IMR-90 (cell line): Measurements from ENCODE around the gene ZNF625. TPM values are rescaled to one million over a fixed set of nuclear protein-coding genes. Genes with fewer than 3 reads are reported as not detected.

Experiments used
- ATAC-seq: fragments of 200-7000 bp; cut with Tn5 transposase; 2 replicates; pipeline ENCODE4 v1.9.1; 2020; ENCODE audit warnings: low read depth, mild to moderate bottlenecking, moderate library complexity
- BruUV-seq: library from RNA; stranded (reverse); fragments of 400-500 nt; replicated peaks from 2 replicates; lab custom pipeline; 2021; lab: Mats Ljungman, UMichigan
- CTCF ChIA-PET: fragments of 300-600 bp; formaldehyde crosslinking; extraction: SDS; loops from one replicate; lab custom pipeline; 2021; ENCODE audit warnings: antibody characterized with exemption; lab: Yijun Ruan, JAX
- POLR2A ChIA-PET: fragments of 300-600 bp; sonication (Branson Sonifier 250); formaldehyde crosslinking; loops from one replicate; lab custom pipeline; 2022; ENCODE audit warnings: antibody characterized with exemption; ENCODE audit not compliant: unreplicated experiment; lab: Charles Lee
- DNase-seq: peaks from one replicate; pipeline ENCODE4 v3.0.0; 2013
- H2AFZ ChIP-seq: replicated peaks from 2 replicates; pipeline ENCODE3; 2013; ENCODE audit warnings: low read length, mild to moderate bottlenecking; ENCODE audit not compliant: poor library complexity
- H2AK5ac ChIP-seq: 2 replicates; pipeline ENCODE4 v1.6.1; 2013; ENCODE audit warnings: low read depth, low read length, inconsistent platforms
- H2AK9ac ChIP-seq: replicated peaks from 2 replicates; pipeline ENCODE3; 2013; ENCODE audit warnings: mild to moderate bottlenecking, low read depth, low read length, moderate library complexity; ENCODE audit not compliant: poor library complexity
- H2BK120ac ChIP-seq: 2 replicates; pipeline ENCODE4 v1.6.1; 2013; ENCODE audit warnings: low read depth, low read length, inconsistent platforms
- H2BK15ac ChIP-seq: 3 replicates; pipeline ENCODE4 v1.6.1; 2013; ENCODE audit warnings: low read depth, low read length, inconsistent platforms
- H2BK20ac ChIP-seq: 2 replicates; pipeline ENCODE4 v1.6.1; 2013; ENCODE audit warnings: low read depth, mild to moderate bottlenecking, inconsistent platforms, low read length, moderate library complexity
- H2BK5ac ChIP-seq: 2 replicates; pipeline ENCODE4 v1.6.1; 2013; ENCODE audit warnings: mild to moderate bottlenecking, low read depth, low read length, inconsistent platforms; ENCODE audit not compliant: poor library complexity, severe bottlenecking
- H3K14ac ChIP-seq: replicated peaks from 2 replicates; pipeline ENCODE4 v1.6.1; 2013; ENCODE audit warnings: low read depth, low read length, inconsistent platforms
- H3K18ac ChIP-seq: 2 replicates; pipeline ENCODE4 v1.6.1; 2013; ENCODE audit warnings: low read depth, low read length, control low read depth
- H3K23ac ChIP-seq: 2 replicates; pipeline ENCODE4 v1.6.1; 2013; ENCODE audit warnings: low read depth, low read length, inconsistent platforms
- H3K27ac ChIP-seq: 2 replicates; pipeline ENCODE4 v1.5.1; 2013; ENCODE audit warnings: mild to moderate bottlenecking, control low read depth, low read length; ENCODE audit not compliant: insufficient read depth
- H3K27me3 ChIP-seq: 2 replicates; pipeline ENCODE4 v1.6.1; 2013; ENCODE audit warnings: low read length; ENCODE audit not compliant: control insufficient read depth, insufficient read depth
- H3K36me3 ChIP-seq: 2 replicates; pipeline ENCODE4 v1.6.1; 2013; ENCODE audit warnings: low read length, mixed read lengths; ENCODE audit not compliant: control insufficient read depth, insufficient read depth
- H3K4ac ChIP-seq: 2 replicates; pipeline ENCODE4 v1.6.1; 2013; ENCODE audit warnings: low read depth, low read length, inconsistent platforms
- H3K4me1 ChIP-seq: 2 replicates; pipeline ENCODE4 v1.6.1; 2013; ENCODE audit warnings: low read length, mixed read lengths; ENCODE audit not compliant: control insufficient read depth, insufficient read depth
- H3K4me2 ChIP-seq: 2 replicates; pipeline ENCODE4 v1.6.1; 2013; ENCODE audit warnings: low read depth, mild to moderate bottlenecking, control low read depth, low read length, moderate library complexity
- H3K4me3 ChIP-seq: 2 replicates; pipeline ENCODE4 v1.5.1; 2013; ENCODE audit warnings: low read depth, mild to moderate bottlenecking, control low read depth, low read length, moderate library complexity; ENCODE audit not compliant: insufficient read depth
- H3K56ac ChIP-seq: 2 replicates; pipeline ENCODE4 v1.6.1; 2013; ENCODE audit warnings: low read length, inconsistent platforms; ENCODE audit not compliant: insufficient read depth; ENCODE audit errors: extremely low read depth
- H3K79me1 ChIP-seq, 2 experiments: 2 replicates each; pipeline ENCODE4 v1.6.1; 2013; ENCODE audit warnings: low read length in 2 of 2, inconsistent platforms in 1 of 2, low read depth in 1 of 2
- H3K9ac ChIP-seq: 2 replicates; pipeline ENCODE4 v1.6.1; 2013; ENCODE audit warnings: low read depth, low read length, control low read depth
- H3K9me1 ChIP-seq: 2 replicates; pipeline ENCODE4 v1.6.1; 2013; ENCODE audit warnings: low read length, inconsistent platforms; ENCODE audit not compliant: insufficient read depth
- H3K9me3 ChIP-seq: 2 replicates; pipeline ENCODE4 v1.6.1; 2013; ENCODE audit warnings: low read length; ENCODE audit not compliant: control insufficient read depth, insufficient read depth
- H4K20me1 ChIP-seq: 2 replicates; pipeline ENCODE4 v1.6.1; 2013; ENCODE audit warnings: low read length, inconsistent platforms; ENCODE audit not compliant: insufficient read depth
- H4K5ac ChIP-seq: 2 replicates; pipeline ENCODE4 v1.6.1; 2013; ENCODE audit warnings: mild to moderate bottlenecking, low read depth, low read length, control low read depth
- H4K8ac ChIP-seq, 2 experiments: 2 replicates each; pipeline ENCODE4 v1.6.1; 2013; ENCODE audit warnings: low read depth in 2 of 2, low read length in 2 of 2, control low read depth in 1 of 2, inconsistent platforms in 1 of 2
- H4K91ac ChIP-seq: 2 replicates; pipeline ENCODE4 v1.6.1; 2013; ENCODE audit warnings: low read depth, low read length, inconsistent platforms; ENCODE audit not compliant: insufficient read depth
- BHLHE40 ChIP-seq: fragments of 150-350 bp; IDR thresholded peaks from 2 replicates; pipeline ENCODE4 v1.6.1; 2016; ENCODE audit warnings: mild to moderate bottlenecking, low read depth, low read length
- CEBPB ChIP-seq: IDR thresholded peaks from 2 replicates; pipeline ENCODE4 v1.6.1; 2012; ENCODE audit warnings: low read depth, low read length, improper control_type of control experiment
- CHD1 ChIP-seq: IDR thresholded peaks from 2 replicates; pipeline ENCODE4 v1.6.1; 2012; ENCODE audit warnings: low read depth, low read length, improper control_type of control experiment
- CTCF ChIP-seq: conservative IDR thresholded peaks from 2 replicates; pipeline ENCODE4 v1.5.1; 2012; ENCODE audit warnings: mild to moderate bottlenecking, low read depth, low read length, improper control_type of control experiment
- ELK1 ChIP-seq: fragments of 150-350 bp; IDR thresholded peaks from 2 replicates; pipeline ENCODE4 v1.6.1; 2016; ENCODE audit warnings: low read depth, mild to moderate bottlenecking, low read length, moderate library complexity, borderline replicate concordance
- FOS ChIP-seq: fragments of 150-350 bp; IDR thresholded peaks from 2 replicates; pipeline ENCODE4 v1.6.1; 2016; ENCODE audit warnings: low read depth, low read length
- MAFK ChIP-seq: IDR thresholded peaks from 2 replicates; pipeline ENCODE4 v1.6.1; 2012; ENCODE audit warnings: low read depth, low read length, improper control_type of control experiment
- MAZ ChIP-seq: IDR thresholded peaks from 2 replicates; pipeline ENCODE4 v1.6.1; 2012; ENCODE audit warnings: low read depth, mild to moderate bottlenecking, low read length, improper control_type of control experiment, moderate library complexity, borderline replicate concordance
- MXI1 ChIP-seq: IDR thresholded peaks from 2 replicates; pipeline ENCODE4 v1.6.1; 2012; ENCODE audit warnings: low read depth, mild to moderate bottlenecking, low read length, moderate library complexity, borderline replicate concordance
- NFE2L2 ChIP-seq: fragments of 150-350 bp; IDR thresholded peaks from 2 replicates; pipeline ENCODE4 v1.6.1; 2016; ENCODE audit warnings: low read depth, mild to moderate bottlenecking, low read length
- POLR2A ChIP-seq: IDR thresholded peaks from 2 replicates; pipeline ENCODE4 v1.6.1; 2012; ENCODE audit warnings: mild to moderate bottlenecking, low read depth, low read length
- RAD21 ChIP-seq: IDR thresholded peaks from 2 replicates; pipeline ENCODE4 v1.6.1; 2012; ENCODE audit warnings: low read length, improper control_type of control experiment
- RCOR1 ChIP-seq: IDR thresholded peaks from 2 replicates; pipeline ENCODE4 v1.6.1; 2012; ENCODE audit warnings: mild to moderate bottlenecking, low read length, improper control_type of control experiment; ENCODE audit not compliant: insufficient replicate concordance
- RFX5 ChIP-seq: IDR thresholded peaks from 2 replicates; pipeline ENCODE4 v1.8.0; 2012; ENCODE audit warnings: low read depth, mild to moderate bottlenecking, low read length, moderate library complexity
- SMC3 ChIP-seq: fragments of 150-350 bp; IDR thresholded peaks from 2 replicates; pipeline ENCODE4 v1.6.1; 2016; ENCODE audit warnings: low read depth, mild to moderate bottlenecking, antibody characterized with exemption, low read length, moderate library complexity
- USF2 ChIP-seq: fragments of 150-350 bp; IDR thresholded peaks from 2 replicates; pipeline ENCODE4 v1.6.1; 2017; ENCODE audit warnings: mild to moderate bottlenecking, antibody characterized with exemption, low read length, low read depth
- WGBS, 2 experiments: methylation state at CpG; one replicate each; pipeline versions ENCODE4 v1.1.5 to v1.1.7; 2013; ENCODE audit warnings: missing lambda C conversion rate in 2 of 2; ENCODE audit not compliant: insufficient read length in 1 of 2; ENCODE audit errors: extremely low coverage in 2 of 2; 5-methylcytosine and 5-hydroxymethylcytosine counted together
- dilution Hi-C: fragments of 300-500 bp; cut with HindIII; formaldehyde crosslinking; loops from one replicate; pipeline ENCODE4 v1.14.3; 2018; ENCODE audit warnings: low sequenced_read_pairs; ENCODE audit not compliant: unreplicated experiment
- in situ Hi-C: fragments of 300-500 bp; cut with MboI; formaldehyde crosslinking; loops from 3 replicates; pipeline ENCODE4 v1.14.3; 2019; ENCODE audit warnings: low sequenced_read_pairs, inconsistent platforms, mixed read lengths
- intact Hi-C: fragments of 100-400 bp; cut with micrococcal nuclease; formaldehyde crosslinking; loops from 2 replicates; pipeline ENCODE4 v1.10.0; 2022
- polyA plus RNA-seq, 3 experiments: library from polyadenylated mRNA; depleted of rRNA; stranded (reverse); fragments of >200 nt; gene quantifications; 2 replicates each; pipeline ENCODE4 v1.2.3, GENCODE V29; 2012; ENCODE audit warnings: low replicate concordance in 1 of 3
- total RNA-seq: library from RNA; depleted of rRNA; stranded (reverse); fragments of >200 nt; gene quantifications from 2 replicates; pipeline ENCODE4 v1.2.3, GENCODE V29; 2012

Gene ZNF625
- total and polyA plus RNA-seq, 2 of the 4 experiments (the other 2 are of a cell fraction): 2.5 to 16.7 TPM

GRCh38 chr19:12098040-12098439, 58.5 kb downstream of the ZNF625 start:
- in situ Hi-C loops: no loop called here

More at GRCh38 chr19:12098040-12098439, 58.5 kb downstream of the ZNF625 start:
- H2BK5ac ChIP-seq: no peak overlapping the region
- H2BK15ac ChIP-seq: no peak overlapping the region
- H3K56ac ChIP-seq: no peak overlapping the region
- no peak overlapping the region for H3K23ac ChIP-seq
- no peak overlapping the region for H3K18ac ChIP-seq
- H3K9me3 ChIP-seq: peaks cover 9% of the 10 kb centered on the region
- ChIA-PET POLR2A (no interaction called here), CTCF (no interaction called here)
- H3K4me3 ChIP-seq: no peak overlapping the region
- H3K36me3 ChIP-seq: 0 out of 2 replicates have a peak, but pooled peaks cover 3% of the 10 kb centered on the region
- BruUV-seq: no TSS peak
- no peak overlapping the region for H2BK20ac ChIP-seq
- no peak overlapping the region for H3K14ac ChIP-seq
- no peak overlapping the region for H2BK120ac ChIP-seq
- no peak overlapping the region for H3K4ac ChIP-seq
- H3K9ac ChIP-seq: no peak overlapping the region
- H4K5ac ChIP-seq: no peak overlapping the region
- 0 out of 2 replicates have a peak, but pooled peaks cover 2% of the 10 kb centered on the region for H3K4me1 ChIP-seq
- no peaks in the 10 kb centered on the region for H4K20me1 ChIP-seq
- dilution Hi-C loops: no loop called here
- ATAC-seq (no peak), DNase-seq (no peak)
- no peak overlapping the region for H4K8ac ChIP-seq
- no peak overlapping the region for H2AFZ ChIP-seq
- no peaks in the 10 kb centered on the region for H3K27me3 ChIP-seq
- no peak overlapping the region for H4K91ac ChIP-seq
- H2AK9ac ChIP-seq: no peak overlapping the region
- intact Hi-C loops: no loop called here
- H3K4me2 ChIP-seq: no peak overlapping the region
- H2AK5ac ChIP-seq: no peak overlapping the region
- H3K27ac ChIP-seq: no peak overlapping the region
- H3K79me1 ChIP-seq: peaks cover 12 to 18% of the 10 kb centered on the region in 2 experiments
- H3K9me1 ChIP-seq: no peaks in the 10 kb centered on the region
- TF ChIP-seq MXI1: no peak
- no peak for TF ChIP-seq SMC3
- TF ChIP-seq NFE2L2: no peak
- no peak for TF ChIP-seq RAD21
- TF ChIP-seq BHLHE40: no peak
- no peak for TF ChIP-seq ELK1
- no peak for TF ChIP-seq USF2
- TF ChIP-seq CHD1: no peak
- no peak for TF ChIP-seq POLR2A
- TF ChIP-seq RCOR1: no peak
- no peak for TF ChIP-seq FOS
- no peak for TF ChIP-seq MAZ
- no peak for TF ChIP-seq CEBPB
- no peak for TF ChIP-seq CTCF
- no peak for TF ChIP-seq MAFK
- no peak for TF ChIP-seq RFX5
- WGBS, 2 experiments: 97% methylated on average over 7 of the region's 9 CpGs; no CpG with 5 or more reads in 1 of the 2 experiments
